T1000 (cell line): ENCODE data around the gene NCR2.

Source experiments
- DNase-seq: peaks from one replicate; lab custom pipeline; 2025; ENCODE audit warnings: mixed read lengths; lab: John Stamatoyannopoulos, UW

The NCR2 gene

GRCh38 chr6:41331401-41332150 lies 3.8 kb upstream of the NCR2 start:
- DNase-seq, result no peak

GRCh38 chr6:41332241-41332640 lies 3.2 kb upstream of the NCR2 start:
- no peak for DNase-seq

GRCh38 chr6:41332842-41333736 lies 2.3 kb upstream of the NCR2 start:
- DNase-seq, result no peak

GRCh38 chr6:41334482-41335040 lies 847 bp upstream of the NCR2 start:
- DNase-seq, result no peak

- no peak for DNase-seq
These were observed 535 bp downstream of the NCR2 start for GRCh38 chr6:41335943-41336342.

GRCh38 chr6:41336824-41337223 lies 1.4 kb downstream of the NCR2 start:
- DNase-seq, result no peak

- no peak for DNase-seq
These were observed 2.3 kb downstream of the NCR2 start for GRCh38 chr6:41337709-41338108.

- DNase-seq, result no peak
These were observed 3.3 kb downstream of the NCR2 start for GRCh38 chr6:41338659-41339058.

GRCh38 chr6:41341580-41341979 lies 6.2 kb downstream of the NCR2 start:
- no peak for DNase-seq

- no peak for DNase-seq
These were observed 6.8 kb downstream of the NCR2 start for GRCh38 chr6:41342241-41342640.

GRCh38 chr6:41343641-41344187 lies 8.3 kb downstream of the NCR2 start:
- no peak for DNase-seq

- no peak for DNase-seq
These were observed 9.5 kb downstream of the NCR2 start for GRCh38 chr6:41344876-41345275.

GRCh38 chr6:41345901-41346300 lies 10.5 kb downstream of the NCR2 start:
- no peak for DNase-seq

- DNase-seq, result no peak
These were observed 11.0 kb downstream of the NCR2 start for GRCh38 chr6:41346441-41346840.

- DNase-seq, result no peak
These were observed 12.1 kb downstream of the NCR2 start for GRCh38 chr6:41347378-41348050.

GRCh38 chr6:41348934-41349333 lies 13.5 kb downstream of the NCR2 start:
- DNase-seq, result no peak

GRCh38 chr6:41352396-41352795 lies 17.0 kb downstream of the NCR2 start:
- DNase-seq, result no peak

- no peak for DNase-seq
These were observed 17.5 kb downstream of the NCR2 start for GRCh38 chr6:41352907-41353306.

GRCh38 chr6:41353333-41353732 lies 17.9 kb downstream of the NCR2 start:
- DNase-seq, result no peak

- DNase-seq, result no peak
These were observed 20.5 kb downstream of the NCR2 start for GRCh38 chr6:41355952-41356351.

GRCh38 chr6:41356825-41357224 lies 21.4 kb downstream of the NCR2 start:
- DNase-seq, result no peak

GRCh38 chr6:41358503-41358902 lies 23.1 kb downstream of the NCR2 start:
- no peak for DNase-seq
